Activated naive CD8-positive, alpha-beta T cell treated with anti-CD3 and anti-CD28 coated beads for 36 hours (primary cell): Measurements from ENCODE around the gene LGI1. TPM values are rescaled to one million over a fixed set of nuclear protein-coding genes. Genes with fewer than 3 reads are reported as not detected.

Experiments used
- DNase-seq: peaks from one replicate; pipeline ENCODE4 v3.0.0; 2021
- H3K27ac Mint-ChIP-seq: one replicate; pipeline ENCODE4 v1.8.0; 2022; ENCODE audit warnings: mild to moderate bottlenecking, moderate library complexity, mixed read lengths
- H3K27me3 Mint-ChIP-seq: one replicate; pipeline ENCODE4 v1.8.0; 2022; ENCODE audit warnings: mild to moderate bottlenecking, mixed read lengths
- H3K36me3 Mint-ChIP-seq: one replicate; pipeline ENCODE4 v1.8.0; 2021; ENCODE audit warnings: mild to moderate bottlenecking, mixed read lengths
- H3K4me1 Mint-ChIP-seq: one replicate; pipeline ENCODE4 v1.8.0; 2021; ENCODE audit warnings: mixed read lengths
- H3K4me3 Mint-ChIP-seq: one replicate; pipeline ENCODE4 v1.8.0; 2022; ENCODE audit warnings: mild to moderate bottlenecking, moderate library complexity, mixed read lengths
- H3K9me3 Mint-ChIP-seq: one replicate; pipeline ENCODE4 v1.8.0; 2022; ENCODE audit warnings: mixed read lengths
- total RNA-seq, 2 experiments: library from RNA; stranded (reverse); gene quantifications; one replicate each; pipeline ENCODE4 v1.2.3, GENCODE V29; 2021

Gene LGI1
- total RNA-seq, result not detected

GRCh38 chr10:93757801-93758507, at the start of gene LGI1:
LGI1 (plus strand) TSS chr10:93757936; CDS start chr10:93758145, 209 bp downstream.
- Mint-ChIP-seq H3K36me3 (no peaks in the 10 kb centered on the region), H3K9me3 (no peaks in the 10 kb centered on the region), H3K27me3 (peaks cover 56% of the 10 kb centered on the region), H3K4me3 (no peak within 1 kb of the TSS), H3K4me1 (peaks cover 14% of the 10 kb centered on the region), H3K27ac (no peak within 1 kb of the TSS)
- DNase-seq, result no peak

- no peaks in the 10 kb centered on the region for H3K36me3 Mint-ChIP-seq
- H3K27me3 Mint-ChIP-seq, result peaks cover 9% of the 10 kb centered on the region
- no peak overlapping the region for H3K4me3 Mint-ChIP-seq
- H3K4me1 Mint-ChIP-seq, result peaks cover 20% of the 10 kb centered on the region
- no peaks in the 10 kb centered on the region for H3K9me3 Mint-ChIP-seq
- no peak for DNase-seq
- no peak overlapping the region for H3K27ac Mint-ChIP-seq
Observed at GRCh38 chr10:93710333-93710909, 47.3 kb upstream of the LGI1 start.

- no peaks in the 10 kb centered on the region for H3K9me3 Mint-ChIP-seq
- DNase-seq, result no peak
- H3K4me1 Mint-ChIP-seq, result peaks cover 18% of the 10 kb centered on the region
- no peak overlapping the region for H3K27ac Mint-ChIP-seq
- H3K27me3 Mint-ChIP-seq, result peaks cover 10% of the 10 kb centered on the region
- no peaks in the 10 kb centered on the region for H3K36me3 Mint-ChIP-seq
- no peak overlapping the region for H3K4me3 Mint-ChIP-seq
Observed at GRCh38 chr10:93711891-93712290, 45.8 kb upstream of the LGI1 start.

- DNase-seq, result no peak
- peaks cover 13% of the 10 kb centered on the region for H3K27me3 Mint-ChIP-seq
- peaks cover 11% of the 10 kb centered on the region for H3K4me1 Mint-ChIP-seq
- no peaks in the 10 kb centered on the region for H3K9me3 Mint-ChIP-seq
- H3K4me3 Mint-ChIP-seq, result no peak overlapping the region
- H3K36me3 Mint-ChIP-seq, result no peaks in the 10 kb centered on the region
- H3K27ac Mint-ChIP-seq, result no peak overlapping the region
Observed at GRCh38 chr10:93712593-93712992, 45.1 kb upstream of the LGI1 start.

- Mint-ChIP-seq H3K36me3 (no peaks in the 10 kb centered on the region), H3K27ac (no peak overlapping the region), H3K4me3 (no peak overlapping the region), H3K9me3 (no peaks in the 10 kb centered on the region), H3K4me1 (peaks cover 7% of the 10 kb centered on the region), H3K27me3 (peaks cover 37% of the 10 kb centered on the region)
- DNase-seq, result no peak
Observed at GRCh38 chr10:93715345-93715744, 42.4 kb upstream of the LGI1 start.

DNA sequence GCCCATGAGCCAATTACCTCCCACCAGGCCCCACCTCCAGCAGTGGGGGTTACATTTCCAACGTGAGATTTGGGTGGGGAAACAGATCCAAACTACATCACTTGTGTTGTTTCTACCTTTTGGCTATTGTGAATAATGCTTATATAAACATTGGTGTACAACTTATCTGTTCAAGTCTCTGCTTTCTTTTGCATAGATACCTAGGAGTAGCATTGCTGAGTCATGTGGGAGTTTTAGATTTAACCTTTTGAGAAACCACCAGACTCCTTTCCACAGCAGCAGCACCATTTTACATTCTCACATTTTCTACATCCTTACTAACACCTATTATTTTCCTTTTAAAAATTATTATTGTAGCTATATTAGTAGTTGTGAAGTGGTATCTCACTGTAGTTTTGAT, 41.0 kb upstream of the LGI1 start:
- DNase-seq, result no peak
- Mint-ChIP-seq H3K36me3 (no peaks in the 10 kb centered on the region), H3K4me1 (peaks cover 9% of the 10 kb centered on the region), H3K4me3 (no peak overlapping the region), H3K27me3 (peaks cover 48% of the 10 kb centered on the region), H3K27ac (no peak overlapping the region), H3K9me3 (no peaks in the 10 kb centered on the region)

DNA sequence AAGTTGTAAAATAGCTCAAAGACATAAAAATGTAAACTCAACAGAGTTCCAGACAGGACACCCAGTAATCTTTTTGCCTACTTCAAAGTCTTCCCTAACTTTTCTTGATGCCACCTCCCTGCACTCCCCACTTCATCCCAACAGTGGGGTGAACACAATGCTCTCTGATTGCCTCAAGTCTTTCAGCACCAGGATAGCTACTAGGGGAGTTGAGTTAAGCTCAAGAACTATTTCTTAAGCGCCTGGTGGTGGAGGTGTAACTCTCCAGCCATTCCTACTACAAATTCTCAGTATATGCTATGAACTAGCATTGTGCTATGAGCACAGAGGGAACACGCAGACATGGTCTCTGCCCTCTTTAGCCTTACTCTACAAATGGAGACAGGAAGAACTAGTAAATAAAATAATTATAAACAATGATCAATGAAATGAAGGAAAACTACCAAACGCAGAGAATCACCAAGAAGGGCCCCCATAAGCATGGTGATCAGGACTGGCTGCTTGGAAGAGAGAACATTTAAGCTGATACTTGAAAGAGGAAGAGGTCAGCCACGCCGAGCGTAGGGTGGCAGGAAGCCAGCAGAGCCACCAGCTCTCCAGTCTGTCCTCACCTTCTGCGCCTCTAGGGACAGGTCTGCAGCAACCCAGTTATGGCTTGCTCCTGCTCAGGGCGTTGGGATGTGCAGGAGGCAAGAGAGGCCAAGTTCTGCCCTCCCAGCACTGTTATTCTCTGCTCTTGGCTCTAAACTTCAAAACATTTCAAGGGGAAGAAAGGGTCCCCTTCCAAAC, 38.6 kb upstream of the LGI1 start:
- H3K4me3 Mint-ChIP-seq, result no peak overlapping the region
- peaks cover 52% of the 10 kb centered on the region for H3K27me3 Mint-ChIP-seq
- H3K27ac Mint-ChIP-seq, result no peak overlapping the region
- no peaks in the 10 kb centered on the region for H3K9me3 Mint-ChIP-seq
- peaks cover 9% of the 10 kb centered on the region for H3K4me1 Mint-ChIP-seq
- DNase-seq, result no peak
- no peaks in the 10 kb centered on the region for H3K36me3 Mint-ChIP-seq

GRCh38 chr10:93719901-93720300, 37.8 kb upstream of the LGI1 start:
- Mint-ChIP-seq H3K4me3 (no peak overlapping the region), H3K4me1 (peaks cover 9% of the 10 kb centered on the region), H3K27ac (no peak overlapping the region), H3K9me3 (no peaks in the 10 kb centered on the region), H3K27me3 (peaks cover 56% of the 10 kb centered on the region), H3K36me3 (no peaks in the 10 kb centered on the region)
- DNase-seq, result no peak

- H3K27ac Mint-ChIP-seq, result no peak overlapping the region
- H3K4me1 Mint-ChIP-seq, result peaks cover 4% of the 10 kb centered on the region
- H3K9me3 Mint-ChIP-seq, result no peaks in the 10 kb centered on the region
- H3K4me3 Mint-ChIP-seq, result no peak overlapping the region
- H3K36me3 Mint-ChIP-seq, result no peaks in the 10 kb centered on the region
- DNase-seq, result no peak
- peaks cover 64% of the 10 kb centered on the region for H3K27me3 Mint-ChIP-seq
Observed at GRCh38 chr10:93722550-93722949, 35.2 kb upstream of the LGI1 start.

DNA sequence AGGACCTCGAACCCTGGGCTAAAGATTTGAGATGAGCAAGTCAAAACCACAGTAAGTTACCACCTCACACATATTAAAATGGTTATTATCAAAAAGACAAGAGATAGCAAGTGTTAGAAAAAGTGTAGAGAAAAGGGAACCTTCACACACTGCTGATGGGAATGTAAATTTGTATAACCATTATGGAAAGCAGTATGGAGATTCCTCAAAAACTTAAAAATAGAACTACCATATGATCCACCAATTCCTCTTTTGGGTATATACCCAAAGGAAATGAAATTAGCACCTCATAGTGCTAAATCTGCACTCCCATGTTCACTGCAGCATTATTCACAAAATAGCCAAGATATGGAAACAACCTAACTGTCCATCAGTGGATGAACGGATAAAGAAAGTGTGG, 34.6 kb upstream of the LGI1 start:
- Mint-ChIP-seq H3K4me1 (peaks cover 4% of the 10 kb centered on the region), H3K4me3 (no peak overlapping the region), H3K27ac (no peak overlapping the region), H3K36me3 (no peaks in the 10 kb centered on the region), H3K9me3 (no peaks in the 10 kb centered on the region), H3K27me3 (peaks cover 63% of the 10 kb centered on the region)
- no peak for DNase-seq

GRCh38 chr10:93726024-93726423, 31.7 kb upstream of the LGI1 start:
- no peak for DNase-seq
- no peaks in the 10 kb centered on the region for H3K36me3 Mint-ChIP-seq
- no peak overlapping the region for H3K4me3 Mint-ChIP-seq
- H3K27ac Mint-ChIP-seq, result no peak overlapping the region
- no peaks in the 10 kb centered on the region for H3K9me3 Mint-ChIP-seq
- no peaks in the 10 kb centered on the region for H3K4me1 Mint-ChIP-seq
- peaks cover 45% of the 10 kb centered on the region for H3K27me3 Mint-ChIP-seq

DNA sequence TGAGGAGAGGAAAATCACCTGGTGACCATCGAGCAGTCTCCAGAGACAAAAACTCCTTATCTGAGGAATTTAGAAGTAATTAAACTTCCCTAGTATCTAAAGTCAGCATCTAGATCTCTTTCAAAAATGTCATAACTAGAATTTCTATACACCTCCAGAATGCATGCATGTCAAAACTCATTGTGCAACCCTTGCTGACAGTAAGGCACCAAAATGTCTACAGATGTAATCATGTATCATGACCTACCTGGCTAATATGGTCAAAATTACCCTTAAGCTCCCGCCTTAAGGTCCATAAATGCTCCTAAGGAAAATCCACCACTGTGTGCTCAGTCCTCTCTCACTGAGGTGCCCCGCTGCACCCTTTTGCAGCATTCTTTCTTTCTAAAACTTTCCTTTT, 16.4 kb upstream of the LGI1 start:
- H3K27ac Mint-ChIP-seq, result no peak overlapping the region
- no peak for DNase-seq
- H3K4me1 Mint-ChIP-seq, result no peaks in the 10 kb centered on the region
- peaks cover 30% of the 10 kb centered on the region for H3K27me3 Mint-ChIP-seq
- no peaks in the 10 kb centered on the region for H3K36me3 Mint-ChIP-seq
- H3K4me3 Mint-ChIP-seq, result no peak overlapping the region
- H3K9me3 Mint-ChIP-seq, result peaks cover 2% of the 10 kb centered on the region

DNA sequence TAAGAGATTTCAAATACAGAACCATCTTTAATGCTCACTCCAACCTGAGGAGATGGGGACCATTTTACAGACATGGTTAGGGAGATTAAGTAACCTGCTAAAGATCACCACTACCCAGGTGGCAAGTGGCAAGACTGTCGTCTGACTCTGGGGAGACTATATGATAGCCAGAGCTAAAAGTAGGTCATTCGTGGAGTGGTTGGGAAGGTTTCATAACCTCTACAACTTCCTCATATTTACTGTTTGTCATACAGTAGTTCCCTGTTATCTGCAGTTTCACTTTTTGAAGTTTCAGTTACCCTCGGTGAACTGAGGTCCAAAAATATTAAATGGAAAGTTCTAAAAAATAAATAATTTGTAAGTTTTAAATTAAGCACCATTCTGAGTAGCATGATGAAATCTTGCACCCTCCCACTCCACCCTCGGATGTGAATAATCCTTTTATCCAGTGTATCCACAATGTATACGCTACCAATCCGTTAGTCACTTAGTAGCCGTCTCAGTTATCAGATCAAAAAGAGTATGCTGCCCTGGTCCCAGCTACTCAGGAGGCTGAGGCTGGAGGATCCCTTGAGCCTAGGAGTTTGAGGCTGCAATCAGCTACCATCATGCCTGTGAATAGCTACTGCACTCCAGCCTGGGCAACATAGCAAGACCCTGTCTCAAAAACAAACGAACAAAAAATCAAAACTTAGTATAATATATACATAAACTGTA, 14.9 kb upstream of the LGI1 start:
- Mint-ChIP-seq H3K4me1 (no peaks in the 10 kb centered on the region), H3K9me3 (peaks cover 2% of the 10 kb centered on the region)
- DNase-seq, result no peak

GRCh38 chr10:93745408-93746065, 12.2 kb upstream of the LGI1 start:
- no peaks in the 10 kb centered on the region for H3K4me1 Mint-ChIP-seq
- no peaks in the 10 kb centered on the region for H3K9me3 Mint-ChIP-seq
- H3K36me3 Mint-ChIP-seq, result no peaks in the 10 kb centered on the region
- DNase-seq, result no peak
- H3K27ac Mint-ChIP-seq, result no peak overlapping the region
- H3K4me3 Mint-ChIP-seq, result no peak overlapping the region
- H3K27me3 Mint-ChIP-seq, result peaks cover 9% of the 10 kb centered on the region

More for the DNA sequence above, 14.9 kb upstream of the LGI1 start:
- Mint-ChIP-seq H3K27ac (no peak overlapping the region), H3K27me3 (peaks cover 19% of the 10 kb centered on the region), H3K36me3 (no peaks in the 10 kb centered on the region), H3K4me3 (no peak overlapping the region)
